ENCODE data around the gene RGL1.

RGL1 gene

GRCh38 chr1:183812686-183813569 is 8.0 kb downstream of the RGL1 start:
- no peak overlapping the region for H3K27ac ChIP-seq

GRCh38 chr1:183814121-183814681 is 9.3 kb downstream of the RGL1 start:
- no peak overlapping the region for H3K27ac ChIP-seq
- TF ChIP-seq ZFX (IDR thresholded peaks at IDR 0.05) = no peak
- TF ChIP-seq CTCF (conservative IDR thresholded peaks at IDR 0.05) = no peak

More at GRCh38 chr1:183812686-183813569, 8.0 kb downstream of the RGL1 start:
- TF ChIP-seq ZFX (IDR thresholded peaks at IDR 0.05) = no peak
- TF ChIP-seq CTCF (conservative IDR thresholded peaks at IDR 0.05) = no peak

- H3K27ac ChIP-seq = no peak overlapping the region
- no peak for TF ChIP-seq ZFX (IDR thresholded peaks at IDR 0.05)
- no peak for TF ChIP-seq CTCF (conservative IDR thresholded peaks at IDR 0.05)
These were observed 11.2 kb downstream of the RGL1 start for GRCh38 chr1:183816110-183816509.

- H3K27ac ChIP-seq = no peak overlapping the region
- TF ChIP-seq CTCF (conservative IDR thresholded peaks at IDR 0.05) = no peak
- no peak for TF ChIP-seq ZFX (IDR thresholded peaks at IDR 0.05)
These were observed 12.8 kb downstream of the RGL1 start for GRCh38 chr1:183817576-183818288.

- TF ChIP-seq CTCF (conservative IDR thresholded peaks at IDR 0.05) (no peak), ZFX (IDR thresholded peaks at IDR 0.05) (no peak)
- H3K27ac ChIP-seq = no peak overlapping the region
These were observed 14.1 kb downstream of the RGL1 start for GRCh38 chr1:183819059-183819458.

GRCh38 chr1:183821309-183821888 is 16.5 kb downstream of the RGL1 start:
- no peak overlapping the region for H3K27ac ChIP-seq
- TF ChIP-seq CTCF (conservative IDR thresholded peaks at IDR 0.05) (no peak), ZFX (IDR thresholded peaks at IDR 0.05) (no peak)
